HG02759 (cell line): ENCODE measurements around the gene WFIKKN2.
"Not testable (repeated sequence)": the region's sequence is repeated elsewhere in the genome, so short reads cannot be mapped to it uniquely, and the experiment has no call there.

Experiments
- ATAC-seq: cut with Tn5 transposase; IDR thresholded peaks from one replicate; pipeline ENCODE4 v1.9.1; 2021; ENCODE audit warnings: mild to moderate bottlenecking, moderate library complexity; ENCODE audit not compliant: unreplicated experiment

Gene WFIKKN2

DNA sequence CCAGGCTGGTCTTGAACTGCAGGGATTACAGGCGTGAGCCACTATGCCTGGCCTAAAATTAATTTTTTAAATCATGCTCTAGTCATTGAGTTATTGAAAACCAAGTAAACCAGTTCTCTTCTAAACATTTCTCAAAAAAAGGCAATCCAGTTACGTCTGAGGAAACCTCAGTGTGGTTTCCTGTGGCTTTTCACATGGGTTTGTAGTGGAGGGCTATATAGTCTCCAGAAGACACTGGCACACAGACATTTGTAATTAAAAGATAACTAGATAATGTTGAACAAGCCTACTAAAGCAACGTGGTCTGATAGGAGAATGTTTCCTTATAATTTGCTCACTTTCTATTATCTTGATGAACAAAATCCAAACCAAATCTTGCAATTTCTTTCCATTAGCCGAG, 36.0 kb downstream of the WFIKKN2 start:
- ATAC-seq = no peak

DNA sequence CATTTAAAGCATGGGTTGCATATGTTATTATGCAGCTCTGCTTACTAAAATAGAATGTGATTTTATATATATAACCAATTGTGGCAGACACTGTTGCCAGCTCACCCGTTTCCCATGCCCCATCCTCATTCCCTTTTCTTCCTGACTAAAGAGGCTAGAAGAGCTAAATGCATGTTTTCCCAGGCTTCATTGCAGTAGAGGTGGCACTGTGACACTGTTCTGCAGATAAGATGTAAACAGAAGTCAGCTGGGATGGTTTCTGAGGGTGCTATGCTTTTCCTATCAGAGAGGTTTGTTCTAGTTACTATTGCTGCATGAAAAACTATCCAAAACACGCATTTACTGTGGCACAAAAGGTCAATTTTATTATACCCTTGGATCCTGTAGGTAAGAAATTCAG, 36.5 kb downstream of the WFIKKN2 start:
- no peak for ATAC-seq

DNA sequence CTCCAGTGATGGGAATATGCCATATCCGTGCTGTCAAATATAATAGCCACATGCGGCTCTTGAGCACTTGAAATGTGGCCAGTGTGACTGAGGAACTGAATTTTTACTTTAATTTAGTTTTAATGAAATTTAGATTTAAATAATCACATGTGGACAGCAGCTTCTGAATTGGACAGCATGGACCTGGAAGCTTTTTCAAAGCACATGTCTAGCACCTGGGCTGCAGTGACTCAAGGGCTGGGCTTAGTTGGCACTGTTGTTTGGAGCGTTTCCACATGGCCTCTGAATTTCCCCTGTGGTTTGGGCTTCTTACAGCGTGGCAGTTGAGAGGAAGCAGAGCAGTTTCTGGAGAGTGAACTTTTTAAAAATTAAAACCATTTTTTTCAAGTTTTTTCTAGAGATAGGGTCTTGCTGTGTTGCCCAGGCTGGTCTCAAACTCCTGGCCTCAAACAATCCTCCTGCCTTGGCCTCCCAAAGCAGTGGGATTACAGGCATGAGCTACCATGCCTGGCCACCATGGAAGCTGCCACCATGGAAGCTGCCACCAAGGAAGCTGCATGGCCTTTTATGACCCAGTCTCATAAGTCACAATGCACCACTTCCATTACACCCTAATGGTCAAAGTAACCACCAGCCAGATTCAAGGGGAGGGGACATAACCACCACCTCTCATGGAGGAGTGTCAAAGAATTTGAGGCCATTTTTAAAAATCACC, 37.5 kb downstream of the WFIKKN2 start:
- no peak for ATAC-seq

GRCh38 chr17:50875074-50875473, 39.7 kb downstream of the WFIKKN2 start:
- ATAC-seq = no peak

DNA sequence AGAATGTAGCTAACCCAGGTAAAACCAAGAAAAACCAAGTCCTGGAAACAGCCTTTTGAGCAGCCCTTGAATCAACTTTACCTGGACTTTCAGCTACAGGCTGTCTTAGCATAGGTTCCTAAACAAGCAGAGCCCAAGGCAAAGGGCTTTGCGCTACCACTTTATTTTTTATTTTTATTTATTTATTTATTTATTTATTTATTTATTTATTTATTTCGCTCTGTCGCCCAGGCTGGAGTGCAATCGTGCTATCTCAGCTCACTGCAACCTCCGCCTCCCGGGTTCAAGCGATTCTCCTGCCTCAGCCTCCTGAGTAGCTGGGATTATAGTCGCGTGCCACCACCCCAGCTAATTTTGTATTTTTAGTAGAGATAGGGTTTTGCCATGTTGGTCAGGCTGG, 41.7 kb downstream of the WFIKKN2 start:
- not testable (repeated sequence) for ATAC-seq

DNA sequence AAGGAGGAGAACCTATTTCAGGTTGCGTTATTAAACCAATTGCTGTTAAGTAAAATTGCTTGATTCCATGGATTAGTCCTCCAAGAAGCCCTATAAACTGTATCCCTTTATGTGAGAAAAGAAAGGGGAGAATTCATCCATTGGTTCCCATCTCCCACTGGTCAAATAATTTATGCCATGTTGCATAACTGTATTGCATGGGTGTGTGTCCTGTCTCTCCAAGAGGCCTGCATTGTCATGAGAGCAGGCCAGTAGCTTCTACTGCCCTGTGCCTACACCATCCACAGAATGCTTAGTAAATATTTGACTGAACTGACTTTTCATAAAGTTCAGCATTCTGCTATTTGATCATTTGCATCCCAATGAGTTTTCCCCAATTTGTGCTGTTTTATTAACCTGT, 42.5 kb downstream of the WFIKKN2 start:
- no peak for ATAC-seq

GRCh38 chr17:50879086-50879485, 43.7 kb downstream of the WFIKKN2 start:
- no peak for ATAC-seq

GRCh38 chr17:50881182-50881581, 45.8 kb downstream of the WFIKKN2 start:
- ATAC-seq = no peak

DNA sequence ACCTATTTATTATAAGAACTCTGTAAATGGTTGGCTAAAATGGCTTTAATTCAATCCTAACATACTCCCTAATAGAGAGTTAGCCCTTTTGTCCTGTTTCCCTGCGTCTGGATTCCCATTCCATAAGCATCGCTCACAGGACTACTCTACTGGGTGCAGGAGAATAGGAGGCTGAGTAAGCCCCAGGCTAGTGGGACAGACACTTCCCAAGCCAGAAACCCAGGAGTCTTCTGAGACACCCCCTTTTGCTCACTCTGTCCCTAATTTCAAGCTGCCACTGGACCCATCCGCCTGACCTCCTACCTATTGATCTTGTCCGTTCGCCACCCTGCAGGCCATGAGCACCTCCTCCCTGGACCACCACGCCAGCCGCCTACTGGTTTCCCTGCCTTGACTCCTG, 47.5 kb downstream of the WFIKKN2 start:
- ATAC-seq = no peak

GRCh38 chr17:50883850-50884438, 48.6 kb downstream of the WFIKKN2 start:
- ATAC-seq = no peak

- no peak for ATAC-seq
These were observed 49.3 kb downstream of the WFIKKN2 start for GRCh38 chr17:50884439-50885311.

GRCh38 chr17:50887705-50888245, 52.4 kb downstream of the WFIKKN2 start:
- no peak for ATAC-seq

- ATAC-seq = no peak
These were observed 54.2 kb downstream of the WFIKKN2 start for GRCh38 chr17:50889528-50890118.

DNA sequence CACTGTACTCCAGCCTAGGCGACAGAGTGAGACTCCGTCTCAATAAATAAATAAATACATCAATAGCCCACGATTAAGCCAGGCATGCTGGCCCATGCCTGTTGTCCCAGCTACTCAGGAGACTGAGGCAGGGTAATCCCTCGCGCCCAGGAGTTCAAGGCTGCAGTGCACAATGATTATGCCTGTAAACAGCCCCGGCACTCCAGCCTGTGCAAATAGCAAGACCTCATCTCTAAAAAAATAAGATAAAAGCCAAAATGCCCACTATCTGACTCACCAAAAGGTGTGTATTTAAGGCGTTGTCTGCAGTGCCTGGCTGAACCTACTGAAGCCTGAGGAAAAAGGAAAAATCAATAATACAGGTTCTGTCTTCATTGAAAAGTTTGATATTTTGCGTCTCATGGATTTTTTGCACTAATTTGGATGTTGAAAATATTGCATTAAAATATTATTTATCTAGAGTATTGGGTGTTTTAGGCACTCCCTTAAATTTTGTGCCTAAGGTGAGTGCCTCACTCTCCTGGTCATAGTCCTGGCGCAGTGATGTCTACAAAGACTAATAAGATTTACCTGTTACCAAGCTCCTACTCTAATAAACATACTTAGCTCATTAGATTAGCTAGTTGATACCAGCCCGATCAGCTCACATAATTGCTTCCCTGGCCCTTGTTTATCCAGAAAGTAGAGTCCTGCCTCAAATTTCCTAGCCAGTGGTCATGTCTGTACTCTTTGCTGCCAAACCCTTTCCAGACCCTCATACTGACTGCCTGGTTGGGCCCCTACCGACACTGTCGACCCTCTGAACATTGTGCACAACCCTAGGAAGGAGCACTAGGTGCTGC, 55.5 kb downstream of the WFIKKN2 start:
- ATAC-seq = no peak

GRCh38 chr17:50891577-50891989, 56.2 kb downstream of the WFIKKN2 start:
- no peak for ATAC-seq
